ENCODE measurements around the gene SLCO4A1.

SLCO4A1 gene

DNA sequence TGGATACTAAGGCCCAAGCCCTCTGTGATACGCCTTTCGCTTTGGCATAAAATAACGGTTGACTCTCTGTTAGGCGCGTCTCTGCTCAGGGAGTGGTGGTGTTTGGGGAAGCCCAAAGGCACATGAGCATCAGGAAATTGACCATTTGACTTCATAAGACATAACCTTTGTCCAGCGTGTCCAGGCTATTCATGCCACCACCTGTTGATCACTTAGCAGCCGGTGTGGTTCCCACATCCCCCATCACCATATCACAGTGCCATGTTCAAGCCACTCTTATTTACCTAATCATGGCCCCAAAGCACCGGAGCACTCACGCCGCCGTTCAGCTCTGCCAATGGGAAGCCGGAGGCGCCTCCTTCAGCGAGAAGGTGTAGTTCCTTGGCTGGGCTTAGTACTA lies 27.9 kb downstream of the SLCO4A1 start:
- TF ChIP-seq, protein P1, sequence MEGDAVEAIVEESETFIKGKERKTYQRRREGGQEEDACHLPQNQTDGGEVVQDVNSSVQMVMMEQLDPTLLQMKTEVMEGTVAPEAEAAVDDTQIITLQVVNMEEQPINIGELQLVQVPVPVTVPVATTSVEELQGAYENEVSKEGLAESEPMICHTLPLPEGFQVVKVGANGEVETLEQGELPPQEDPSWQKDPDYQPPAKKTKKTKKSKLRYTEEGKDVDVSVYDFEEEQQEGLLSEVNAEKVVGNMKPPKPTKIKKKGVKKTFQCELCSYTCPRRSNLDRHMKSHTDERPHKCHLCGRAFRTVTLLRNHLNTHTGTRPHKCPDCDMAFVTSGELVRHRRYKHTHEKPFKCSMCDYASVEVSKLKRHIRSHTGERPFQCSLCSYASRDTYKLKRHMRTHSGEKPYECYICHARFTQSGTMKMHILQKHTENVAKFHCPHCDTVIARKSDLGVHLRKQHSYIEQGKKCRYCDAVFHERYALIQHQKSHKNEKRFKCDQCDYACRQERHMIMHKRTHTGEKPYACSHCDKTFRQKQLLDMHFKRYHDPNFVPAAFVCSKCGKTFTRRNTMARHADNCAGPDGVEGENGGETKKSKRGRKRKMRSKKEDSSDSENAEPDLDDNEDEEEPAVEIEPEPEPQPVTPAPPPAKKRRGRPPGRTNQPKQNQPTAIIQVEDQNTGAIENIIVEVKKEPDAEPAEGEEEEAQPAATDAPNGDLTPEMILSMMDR (IDR thresholded peaks at IDR 0.05; ENCODE audit: low read depth, low read length): no peak
- no peak for DNase-seq (ENCODE audit: extremely low read depth, low read depth)

DNA sequence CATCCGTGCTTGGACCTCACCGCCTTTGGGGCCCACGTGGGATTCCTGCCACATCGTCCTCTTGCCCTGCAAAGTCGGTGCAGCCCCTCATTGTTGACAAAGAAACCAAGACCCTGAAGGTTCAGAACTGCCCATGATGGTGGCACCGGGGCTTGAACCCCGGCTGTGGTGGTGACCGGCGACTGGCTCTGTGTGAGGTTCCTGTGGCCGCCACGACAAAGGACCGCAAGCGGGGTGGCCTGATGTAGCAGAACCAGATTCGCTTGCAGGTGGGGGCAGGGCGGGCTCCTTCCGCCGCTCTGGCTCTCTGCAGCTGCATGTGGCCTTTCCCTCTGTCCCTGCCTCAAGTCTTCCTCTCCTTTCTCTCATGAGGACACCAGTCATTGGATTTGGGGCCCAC lies 28.7 kb downstream of the SLCO4A1 start:
- TF ChIP-seq, protein P1 (IDR thresholded peaks at IDR 0.05; ENCODE audit: low read depth, low read length): no peak

GRCh38 chr20:62671765-62672164 lies 29.5 kb downstream of the SLCO4A1 start:
- no peak for DNase-seq (ENCODE audit: extremely low read depth, low read depth)
- TF ChIP-seq, protein P1 (IDR thresholded peaks at IDR 0.05; ENCODE audit: low read depth, low read length): no peak

More for the DNA sequence above, 28.7 kb downstream of the SLCO4A1 start:
- no peak for DNase-seq (ENCODE audit: extremely low read depth, low read depth)

GRCh38 chr20:62674370-62674769 lies 32.1 kb downstream of the SLCO4A1 start:
- DNase-seq (ENCODE audit: extremely low read depth, low read depth): no peak
- TF ChIP-seq, protein P1 (IDR thresholded peaks at IDR 0.05; ENCODE audit: low read depth, low read length): no peak

DNA sequence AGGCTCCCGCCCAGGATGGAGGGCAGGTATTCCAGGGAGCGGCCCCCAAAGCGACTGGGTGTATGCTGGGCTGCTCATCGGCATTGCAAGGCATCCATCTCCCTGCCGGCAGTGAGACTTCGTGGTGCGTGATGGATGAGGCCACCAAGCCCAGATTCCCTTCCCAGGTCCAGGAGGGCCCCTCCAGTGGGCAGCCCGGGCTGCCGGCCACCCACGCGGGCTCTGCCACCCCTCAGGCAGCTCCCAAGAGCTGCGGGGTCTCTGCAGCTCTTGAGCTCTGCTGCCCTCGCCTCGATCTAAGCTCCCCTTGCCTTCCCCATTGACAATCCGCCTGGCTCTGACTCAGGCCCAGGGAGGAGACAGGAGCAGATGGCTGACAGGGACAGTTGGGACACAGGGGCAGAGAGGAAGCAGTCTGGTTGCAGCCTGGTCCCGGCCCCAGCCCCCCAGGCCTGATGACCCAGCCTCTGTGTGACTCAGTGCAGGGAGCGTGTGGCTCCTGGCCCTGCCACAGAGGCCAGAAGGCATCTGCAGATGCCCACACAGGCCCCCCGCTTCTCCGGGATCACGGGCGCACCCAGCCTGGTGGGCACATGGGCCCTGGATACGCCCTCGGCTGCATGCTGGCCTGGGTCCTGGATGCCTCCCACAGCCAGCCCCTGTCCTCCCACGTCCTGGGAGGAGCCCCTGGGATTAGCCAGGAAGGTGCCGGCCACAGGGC lies 33.0 kb downstream of the SLCO4A1 start:
- TF ChIP-seq, protein P1 (IDR thresholded peaks at IDR 0.05; ENCODE audit: low read depth, low read length): no peak
- no peak for DNase-seq (ENCODE audit: extremely low read depth, low read depth)

DNA sequence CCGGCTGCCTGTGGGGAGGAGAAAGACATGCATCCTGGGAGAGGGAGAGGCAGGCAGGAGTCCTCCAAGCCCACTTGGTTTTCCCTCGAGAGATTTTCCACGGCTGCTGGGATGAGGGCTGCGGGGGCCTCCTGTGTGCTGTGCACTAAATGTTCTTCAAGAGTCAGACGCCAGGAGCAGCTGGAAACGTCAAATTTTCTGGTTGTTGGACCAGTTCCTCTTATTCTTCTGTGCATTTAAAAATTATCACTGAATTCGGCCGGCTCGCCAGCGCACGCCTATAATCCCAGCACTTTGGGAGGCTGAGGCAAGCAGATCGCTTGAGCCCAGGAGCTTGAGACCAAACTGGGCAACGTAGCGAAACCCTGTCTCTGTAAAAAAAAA lies 33.6 kb downstream of the SLCO4A1 start:
- TF ChIP-seq, protein P1 (IDR thresholded peaks at IDR 0.05; ENCODE audit: low read depth, low read length): no peak
- no peak for DNase-seq (ENCODE audit: extremely low read depth, low read depth)

DNA sequence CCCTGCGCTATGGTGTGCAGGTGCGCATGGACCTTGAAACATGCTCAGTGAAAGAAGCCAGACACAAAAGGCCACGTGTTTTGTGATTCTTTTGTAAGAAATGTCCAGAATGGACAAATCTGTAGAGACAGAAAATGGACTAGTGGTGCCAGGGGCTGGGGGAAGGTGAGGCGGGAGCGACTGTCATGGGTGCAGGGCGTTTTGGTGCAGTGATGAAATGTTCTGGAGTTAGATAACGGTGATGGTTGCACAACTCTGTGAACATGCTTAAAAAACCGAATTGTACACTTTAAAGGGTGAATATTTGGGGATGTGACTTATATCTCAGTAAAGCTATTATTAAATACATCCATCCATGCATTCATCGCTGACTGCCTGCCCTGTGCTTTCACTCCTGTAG lies 34.7 kb downstream of the SLCO4A1 start:
- TF ChIP-seq, protein P1 (IDR thresholded peaks at IDR 0.05; ENCODE audit: low read depth, low read length): no peak
- no peak for DNase-seq (ENCODE audit: extremely low read depth, low read depth)
